Endothelial cell of umbilical vein (primary cell): ENCODE data around the gene MTMR11. TPM values are rescaled to one million over a fixed set of nuclear protein-coding genes. Genes with fewer than 3 reads are reported as not detected.
"Not testable (repeated sequence)": the region's sequence is repeated elsewhere in the genome, so short reads cannot be mapped to it uniquely, and the experiment has no call there.

Experiments
- BruUV-seq: library from RNA; stranded (reverse); fragments of 400-500 nt; replicated peaks from 2 replicates; lab custom pipeline; 2021; lab: Mats Ljungman, UMichigan
- CTCF ChIA-PET: fragments of 300-600, 350-600 bp; sonication (Branson Sonifier 250); formaldehyde crosslinking; loops from one replicate; lab custom pipeline; 2021; ENCODE audit warnings: antibody characterized with exemption, inconsistent platforms; lab: Charles Lee
- POLR2A ChIA-PET: fragments of 300-600, 350-600 bp; sonication (Branson Sonifier 250); formaldehyde crosslinking; loops from one replicate; lab custom pipeline; 2021; ENCODE audit warnings: antibody characterized with exemption, inconsistent platforms; lab: Charles Lee
- DNase-seq: peaks from one replicate; pipeline ENCODE4 v3.0.0-alpha.2; 2011; ENCODE audit warnings: low read depth, low spot score
- FAIRE-seq: peaks from 2 replicates; lab custom pipeline; 2011; peaks lifted over from hg19 to GRCh38; lab: Jason Lieb, UNC
- H2AFZ ChIP-seq: 2 replicates; pipeline ENCODE4 v1.6.0; 2012; ENCODE audit warnings: low read depth, low read length, control low read depth, inconsistent platforms
- H3K27ac ChIP-seq: 2 replicates; pipeline ENCODE4 v1.5.1; 2011; ENCODE audit warnings: low read depth, mild to moderate bottlenecking, control low read depth, low read length, moderate library complexity; ENCODE audit not compliant: insufficient read depth
- H3K27me3 ChIP-seq, 2 experiments: 2 replicates each; pipeline versions ENCODE4 v1.6.0 to v1.6.1; 2011; ENCODE audit warnings: low read length in 2 of 2, mixed read lengths in 1 of 2; ENCODE audit not compliant: control insufficient read depth in 2 of 2, insufficient read depth in 2 of 2
- H3K36me3 ChIP-seq, 2 experiments: 2 replicates in 1 of 2; 3 replicates in 1 of 2; pipeline ENCODE4 v1.5.1; 2011; ENCODE audit warnings: low read length in 2 of 2, mild to moderate bottlenecking in 1 of 2, moderate library complexity in 1 of 2; ENCODE audit not compliant: control insufficient read depth in 2 of 2, insufficient read depth in 2 of 2; ENCODE audit errors: extremely low read depth in 1 of 2
- H3K4me1 ChIP-seq: 3 replicates; pipeline ENCODE4 v1.5.1; 2011; ENCODE audit warnings: mild to moderate bottlenecking, low read length; ENCODE audit not compliant: control insufficient read depth, insufficient read depth; ENCODE audit errors: extremely low read depth
- H3K4me2 ChIP-seq: 2 replicates; pipeline ENCODE4 v1.6.1; 2011; ENCODE audit warnings: low read length, control low read depth, mixed read lengths; ENCODE audit not compliant: insufficient read depth
- H3K4me3 ChIP-seq, 3 experiments: fragments of 200-600 bp in 1 of 3; sonication (generic), shearing (Covaris generic) in 1 of 3; replicated peaks in 1 of 3; 2 replicates each; pipeline ENCODE4 v1.5.1; 2011 to 2016; ENCODE audit warnings: control low read depth in 3 of 3, low read length in 3 of 3, mild to moderate bottlenecking in 2 of 3, inconsistent platforms in 1 of 3, low read depth in 1 of 3, moderate library complexity in 1 of 3; ENCODE audit not compliant: insufficient read depth in 1 of 3
- H3K79me2 ChIP-seq: 2 replicates; pipeline ENCODE4 v1.6.0; 2012; ENCODE audit warnings: low read length, inconsistent platforms; ENCODE audit not compliant: control insufficient read depth, insufficient read depth
- H3K9ac ChIP-seq: replicated peaks from 2 replicates; pipeline ENCODE3; 2011; ENCODE audit warnings: low read length, control low read depth; ENCODE audit not compliant: insufficient read depth; ENCODE audit errors: extremely low read depth
- H3K9me1 ChIP-seq: replicated peaks from 3 replicates; pipeline ENCODE4 v1.6.0; 2011; ENCODE audit warnings: mild to moderate bottlenecking, low read length; ENCODE audit not compliant: control insufficient read depth, insufficient read depth; ENCODE audit errors: extremely low read depth
- H3K9me3 ChIP-seq: replicated peaks from 2 replicates; pipeline ENCODE4 v1.5.1; 2012; ENCODE audit warnings: low read length, inconsistent platforms; ENCODE audit not compliant: control insufficient read depth, insufficient read depth
- H4K20me1 ChIP-seq: replicated peaks from 2 replicates; pipeline ENCODE3; 2011; ENCODE audit warnings: mild to moderate bottlenecking, low read length; ENCODE audit not compliant: control insufficient read depth, insufficient read depth; ENCODE audit errors: extremely low read depth
- CTCF ChIP-seq, 2 donors: IDR thresholded peaks; 1 replicate in 1 of 2; 2 replicates in 1 of 2; pipeline ENCODE4 v1.5.1; 2011; ENCODE audit warnings: low read length in 2 of 2, mild to moderate bottlenecking in 2 of 2, moderate library complexity in 2 of 2, control low read depth in 1 of 2, inconsistent platforms in 1 of 2, low read depth in 1 of 2; ENCODE audit not compliant: insufficient read depth in 1 of 2; ENCODE audit errors: extremely low read depth in 1 of 2
- FOS ChIP-seq: IDR thresholded peaks from 2 replicates; pipeline ENCODE4 v1.6.1; 2011; ENCODE audit warnings: mild to moderate bottlenecking, low read length, moderate library complexity, borderline replicate concordance; ENCODE audit not compliant: insufficient read depth
- GATA2 ChIP-seq: IDR thresholded peaks from 2 replicates; pipeline ENCODE4 v1.7.0; 2011; ENCODE audit warnings: low read depth, mild to moderate bottlenecking, moderate library complexity, mixed read lengths, low read length; ENCODE audit not compliant: insufficient read length, insufficient read depth
- JUN ChIP-seq: IDR thresholded peaks from 2 replicates; pipeline ENCODE4 v1.6.1; 2011; ENCODE audit warnings: borderline replicate concordance, low read depth; ENCODE audit not compliant: insufficient read length, insufficient read depth
- MYC ChIP-seq: IDR thresholded peaks from one replicate; pipeline ENCODE4 v1.6.1; 2011; ENCODE audit warnings: mild to moderate bottlenecking, low read depth, low read length
- POLR2A ChIP-seq: IDR thresholded peaks from 2 replicates; pipeline ENCODE4 v1.6.1; 2012; ENCODE audit warnings: low read depth, mild to moderate bottlenecking, control low read depth, low read length
- POLR2AphosphoS5 ChIP-seq: IDR thresholded peaks from 2 replicates; pipeline ENCODE4 v1.6.1; 2012; ENCODE audit warnings: low read depth, mild to moderate bottlenecking, control low read depth, low read length, moderate library complexity; ENCODE audit not compliant: insufficient read depth
- dilution Hi-C: fragments of 300-500 bp; cut with MboI; formaldehyde crosslinking; loops from one replicate; pipeline ENCODE4 v1.15.0; 2019; ENCODE audit warnings: low sequenced_read_pairs; ENCODE audit not compliant: extremely low pct_ligation_motif_present
- intact Hi-C: fragments of 100-400 bp; cut with micrococcal nuclease; formaldehyde crosslinking; loops from one replicate; pipeline ENCODE4 v1.10.0; 2022
- polyA plus RNA-seq, 4 experiments: library from polyadenylated mRNA; depleted of rRNA in 3 of 4; stranded (reverse) in 3 of 4; unstranded in 1 of 4; fragments of >200 nt; gene quantifications; 2 replicates each; pipeline versions ENCODE4 v1.2.1 to v1.2.3, GENCODE V29; 2011 to 2012; ENCODE audit warnings: missing spikeins in 1 of 4
- total RNA-seq: library from RNA; stranded (reverse); gene quantifications from 2 replicates; pipeline ENCODE4 v1.2.3, GENCODE V29; 2021

The MTMR11 gene
- total and polyA plus RNA-seq, 2 donors (not counting 3 experiments of a cell fraction or from before 2014, with no cell fraction given) = 7.8 to 14.4 TPM

DNA sequence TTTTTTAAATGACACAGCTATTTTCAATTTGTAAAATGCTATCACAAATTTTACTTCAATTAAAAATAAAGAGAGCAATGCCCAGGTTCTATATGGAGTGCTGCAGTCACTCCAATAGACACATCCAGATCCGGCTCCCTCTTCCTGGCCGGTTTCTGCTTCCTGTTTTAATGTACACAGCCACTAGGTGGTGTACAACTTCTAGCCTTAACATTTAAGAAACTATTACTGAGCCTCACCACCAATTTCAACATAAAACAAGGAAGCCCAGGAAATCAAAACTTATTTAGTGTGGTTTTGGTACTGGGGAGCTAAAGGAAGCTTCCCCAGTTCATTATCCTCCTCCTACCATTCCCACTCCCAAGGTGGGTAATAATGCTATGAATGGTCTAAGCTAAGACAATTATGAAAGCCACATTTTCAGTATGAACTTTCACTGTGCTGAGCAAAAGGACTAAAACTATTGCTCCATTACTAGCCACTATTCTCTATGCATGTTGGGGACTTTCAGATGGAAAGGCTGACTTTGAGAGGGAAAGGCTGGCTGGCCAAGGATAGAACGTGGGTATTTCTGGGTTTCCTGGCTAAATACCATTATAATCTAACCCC lies 25.5 kb upstream of the MTMR11 start:
- no peak overlapping the region for H3K9ac ChIP-seq
- H3K27me3 ChIP-seq = no peaks in the 10 kb centered on the region
- dilution Hi-C loops = no loop called here
- no peaks in the 10 kb centered on the region for H3K79me2 ChIP-seq
- H3K36me3 ChIP-seq = peaks cover 11 to 18% of the 10 kb centered on the region in 2 experiments
- BruUV-seq = no TSS peak
- ChIA-PET POLR2A (interaction anchor here (0.9 kb wide), 1 partner anchor 13 kb away, joined by 3 read pairs; no protein-coding TSS in a partner anchor), CTCF (interaction anchor here (0.6 to 3.2 kb wide), 26 partner anchors 10 to 248 kb away, joined by 3 to 77 read pairs (median 4); partner anchors contain the start of genes OTUD7B and VPS45)
- no peaks in the 10 kb centered on the region for H3K9me3 ChIP-seq
- no peak overlapping the region for H3K27ac ChIP-seq
- H3K4me2 ChIP-seq = no peak overlapping the region
- no peak for TF ChIP-seq JUN
- TF ChIP-seq GATA2 = no peak
- TF ChIP-seq POLR2A = no peak
- TF ChIP-seq MYC = no peak
- TF ChIP-seq FOS = no peak
- TF ChIP-seq POLR2AphosphoS5 = no peak
- peak; percentile 48 to 53 for TF ChIP-seq CTCF (IDR thresholded peaks at IDR 0.05; ENCODE audit: extremely low read depth in 1 of 2, insufficient read depth in 1 of 2, low read depth in 1 of 2, low read length in 2 of 2)
- no peaks in the 10 kb centered on the region for H3K4me1 ChIP-seq
- intact Hi-C loops = loop anchor here (1.0 to 5.0 kb wide), 6 partner anchors 45 to 225 kb away; partner anchors contain the start of gene VPS45
- FAIRE-seq (peak; percentile 87), DNase-seq (peak; percentile 81)
- no peak overlapping the region for H2AFZ ChIP-seq
- H4K20me1 ChIP-seq = no peaks in the 10 kb centered on the region
- H3K4me3 ChIP-seq = no peak overlapping the region
- no peaks in the 10 kb centered on the region for H3K9me1 ChIP-seq

- H3K36me3 ChIP-seq, dilution Hi-C loops, POLR2A ChIA-PET: not testable (repeated sequence)
Observed at GRCh38 chr1:149957548-149957947, 20.9 kb upstream of the MTMR11 start.

More at GRCh38 chr1:149957548-149957947, 20.9 kb upstream of the MTMR11 start:
- H3K4me1 ChIP-seq, H3K79me2 ChIP-seq, H3K9me1 ChIP-seq, H3K27me3 ChIP-seq, CTCF ChIA-PET, H4K20me1 ChIP-seq, H3K4me2 ChIP-seq, FAIRE-seq, H3K27ac ChIP-seq, BruUV-seq, H3K4me3 ChIP-seq, H2AFZ ChIP-seq, intact Hi-C loops, H3K9me3 ChIP-seq, DNase-seq, H3K9ac ChIP-seq: not testable (repeated sequence)
